Femur (tissue), 1 donor: Measurements from ENCODE around the gene PTPRN2.
A peak's percentile ranks its signal among the peaks of the same experiment; 100 is the strongest.
"Not testable (repeated sequence)": the region's sequence is repeated elsewhere in the genome, so short reads cannot be mapped to it uniquely, and the experiment has no call there.

ENCODE experiments used
- DNase-seq: peaks from one replicate; pipeline ENCODE4 v3.0.0-alpha.2; 2017

Gene PTPRN2

DNA sequence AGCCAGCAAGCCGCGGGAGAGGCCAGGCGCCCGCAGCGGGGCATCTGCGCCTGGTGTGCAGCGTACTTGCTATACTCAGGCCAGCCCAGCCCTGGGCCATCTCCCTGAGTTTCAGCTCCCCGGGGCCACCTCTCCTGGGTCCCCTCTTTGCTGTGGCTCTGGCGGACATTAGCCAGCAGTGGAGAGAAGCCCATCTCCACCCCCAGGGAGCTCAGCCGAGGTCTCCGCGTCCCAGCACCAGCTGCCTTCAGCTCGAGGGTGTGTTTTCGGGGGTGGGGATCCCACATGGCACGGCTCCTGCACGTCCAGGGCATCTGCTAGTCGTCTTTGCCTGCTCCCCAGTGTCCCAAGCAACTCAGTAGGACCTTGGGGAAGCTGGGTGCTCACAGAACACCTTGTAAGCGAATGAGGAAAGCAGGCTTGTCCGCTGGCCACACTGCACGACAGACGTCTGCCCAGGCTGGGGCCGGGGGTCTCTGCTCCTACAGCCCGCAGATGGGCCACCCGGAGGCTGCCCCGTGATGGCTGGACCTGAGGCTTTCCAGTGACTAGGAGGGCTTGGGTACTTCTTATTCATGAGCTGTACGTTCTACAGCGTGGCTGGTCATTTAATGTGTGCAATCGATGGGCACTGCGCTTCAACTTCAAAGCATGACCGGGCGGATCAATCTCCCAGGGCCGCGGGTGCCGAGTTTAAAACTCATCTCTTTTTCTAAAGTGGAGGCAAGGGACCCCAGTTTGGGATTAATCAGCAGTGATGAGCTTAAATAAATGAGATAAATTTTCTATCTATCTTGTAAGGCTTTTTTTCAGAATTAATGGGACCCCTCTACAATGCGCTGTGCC is 795.2 kb downstream of the PTPRN2 start:
- DNase-seq = no peak

DNA sequence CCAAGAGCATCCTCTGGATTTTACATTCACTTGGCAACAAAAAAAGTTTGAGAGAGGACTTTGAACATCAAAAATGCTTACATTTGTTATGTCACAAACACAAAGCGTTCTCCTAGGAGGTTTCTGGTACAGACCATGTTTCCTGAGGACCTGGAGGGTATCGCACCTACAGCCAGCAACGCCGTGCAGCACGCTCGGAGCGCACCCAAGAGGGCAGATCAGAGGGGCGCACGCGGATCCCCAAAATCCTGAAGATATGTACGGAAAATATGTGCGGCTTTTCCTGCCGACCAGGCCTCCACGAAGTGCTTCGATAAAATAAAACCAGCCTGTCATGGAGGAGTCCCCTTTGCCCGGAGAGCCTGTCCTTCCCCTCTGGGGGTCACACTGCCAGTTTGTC is 796.0 kb downstream of the PTPRN2 start:
- no peak for DNase-seq

DNA sequence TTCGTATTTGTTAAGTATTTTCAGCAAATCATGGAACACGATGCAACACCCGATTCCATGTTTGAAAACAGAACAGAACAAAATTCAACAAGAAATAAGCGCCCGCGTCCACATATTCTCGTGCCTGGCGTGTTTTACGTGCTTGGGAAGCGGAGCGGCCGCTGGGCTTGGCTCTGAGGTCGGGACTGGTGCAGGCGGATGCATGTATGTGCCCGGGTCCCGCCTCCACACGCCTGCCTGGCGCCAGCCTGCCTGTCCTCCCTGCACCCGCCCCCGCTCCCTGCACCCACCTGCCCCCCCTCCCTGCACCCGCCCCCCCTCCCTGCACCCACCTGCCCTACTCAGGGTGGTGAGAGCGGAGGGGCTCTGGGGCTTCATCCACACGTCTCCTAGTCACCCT is 796.4 kb downstream of the PTPRN2 start:
- DNase-seq = no peak

DNA sequence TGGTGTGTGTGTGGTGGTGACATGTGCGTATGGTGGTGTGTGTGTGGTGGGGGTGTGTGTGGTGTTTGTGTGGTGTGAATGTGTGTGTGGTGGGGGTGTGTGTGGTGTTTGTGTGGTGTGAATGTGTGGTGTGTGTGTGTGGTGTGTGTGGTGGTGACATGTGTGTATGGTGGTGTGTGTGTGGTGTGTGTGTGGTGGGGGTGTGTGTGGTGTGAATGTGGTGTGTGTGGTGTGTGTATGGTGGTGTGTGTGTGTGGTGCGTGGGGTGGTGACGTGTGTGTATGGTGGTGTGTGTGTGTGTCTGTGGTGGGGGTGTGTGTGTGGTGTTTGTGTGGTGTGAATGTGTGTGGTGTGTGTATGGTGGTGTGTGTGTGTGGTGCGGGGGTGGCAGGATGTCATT is 797.7 kb downstream of the PTPRN2 start:
- no peak for DNase-seq

DNA sequence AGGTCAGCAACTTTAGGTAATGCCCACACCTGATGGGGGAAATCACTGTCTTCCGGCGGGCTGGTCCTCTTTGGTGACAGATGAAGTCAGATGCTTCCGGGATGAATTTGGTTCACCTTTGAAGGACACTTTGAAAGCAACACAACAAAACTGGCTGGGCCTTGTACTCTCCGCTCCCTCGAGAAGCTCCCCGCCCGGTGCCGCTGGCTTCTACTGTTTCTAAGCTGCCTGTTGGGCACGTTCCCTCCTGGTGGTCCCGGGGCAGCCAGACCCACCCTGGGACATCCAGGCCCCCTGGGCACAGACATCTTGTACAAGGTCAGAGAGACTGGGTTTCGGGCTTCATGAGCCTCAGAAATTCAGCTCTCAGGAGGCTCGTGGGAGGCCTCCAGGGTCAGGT is 798.5 kb downstream of the PTPRN2 start:
- DNase-seq = no peak

DNA sequence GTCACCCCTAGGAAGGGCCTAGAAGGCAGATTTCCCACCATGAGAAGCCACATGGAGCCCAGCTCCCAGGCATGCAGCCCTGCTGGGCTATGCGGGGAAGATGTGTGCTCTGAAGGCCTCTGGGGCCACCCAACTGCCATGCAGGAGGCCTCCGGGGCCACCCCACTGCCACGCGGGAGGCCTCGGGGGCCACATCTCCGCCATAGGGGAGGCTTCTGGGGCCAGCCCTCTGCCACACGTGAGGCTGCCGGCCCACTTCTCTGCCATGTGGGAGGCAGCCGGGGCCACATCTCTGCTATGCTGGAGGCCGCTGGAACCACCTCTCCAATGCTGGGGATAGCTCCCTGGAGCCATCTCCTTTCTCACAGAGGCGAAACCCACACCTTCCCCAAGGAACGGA is 799.0 kb downstream of the PTPRN2 start:
- no peak for DNase-seq

DNA sequence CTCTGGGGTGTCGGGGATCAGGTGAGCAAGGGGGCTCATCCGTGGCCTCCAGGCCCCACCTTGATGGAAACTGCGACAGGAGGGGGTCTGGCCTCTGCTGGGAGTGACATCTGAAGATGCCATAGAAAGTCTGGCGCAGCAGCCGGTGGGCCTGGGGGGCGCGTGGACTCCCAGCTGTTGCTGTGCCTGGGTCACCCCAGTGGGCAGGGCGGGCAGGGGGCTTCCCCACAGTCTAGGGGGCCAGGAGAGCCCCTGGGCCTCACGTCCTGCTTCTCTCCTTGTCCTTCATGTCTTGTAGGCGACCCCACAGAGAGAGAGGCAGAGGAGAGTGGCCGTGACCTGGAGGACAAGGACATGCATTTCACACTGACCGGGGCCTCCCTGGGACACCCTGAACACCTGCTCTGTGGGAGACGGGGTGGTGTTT is 800.3 kb downstream of the PTPRN2 start:
- DNase-seq = no peak

DNA sequence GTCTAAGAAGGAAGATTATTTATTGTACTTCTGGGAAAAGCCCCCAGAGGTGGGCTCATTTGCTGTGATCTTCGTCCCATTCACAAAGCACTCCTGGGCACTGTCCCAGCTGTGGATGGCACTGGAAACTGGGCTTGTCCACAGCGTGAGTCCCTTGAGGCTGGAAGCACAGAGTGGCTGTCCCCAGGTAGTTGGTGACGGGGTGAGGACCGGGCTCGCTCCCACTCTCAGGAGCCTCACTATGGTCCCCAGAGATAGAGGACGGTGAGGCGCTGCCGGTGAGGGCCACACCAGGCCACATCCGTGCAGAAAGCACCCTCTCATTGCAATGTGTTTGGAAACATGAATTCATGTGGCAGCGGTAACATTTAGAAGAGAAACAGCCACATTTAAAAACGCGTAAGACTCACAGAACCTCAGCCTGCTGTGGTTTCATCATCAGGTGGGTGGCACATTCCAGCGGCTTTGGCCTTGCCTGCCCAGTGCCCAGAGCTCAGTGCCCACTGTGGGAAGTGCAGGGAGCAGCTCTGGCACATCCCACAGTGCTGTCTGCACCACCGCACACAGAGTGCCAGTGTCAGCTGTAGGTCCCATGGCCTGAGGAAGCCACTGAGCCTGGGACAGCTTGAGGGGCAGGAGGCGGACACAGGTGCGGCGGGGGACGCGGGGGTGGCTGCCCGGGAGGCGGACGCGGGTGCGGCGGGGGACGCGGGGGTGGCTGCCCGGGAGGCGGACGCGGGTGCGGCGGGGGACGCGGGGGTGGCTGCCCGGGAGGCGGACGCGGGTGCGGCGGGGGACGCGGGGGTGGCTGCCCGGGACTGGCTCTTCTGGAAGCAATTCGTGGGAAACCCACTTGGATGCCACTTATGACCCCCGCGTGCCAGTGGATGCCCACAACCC is 801.0 kb downstream of the PTPRN2 start:
- DNase-seq = no peak

DNA sequence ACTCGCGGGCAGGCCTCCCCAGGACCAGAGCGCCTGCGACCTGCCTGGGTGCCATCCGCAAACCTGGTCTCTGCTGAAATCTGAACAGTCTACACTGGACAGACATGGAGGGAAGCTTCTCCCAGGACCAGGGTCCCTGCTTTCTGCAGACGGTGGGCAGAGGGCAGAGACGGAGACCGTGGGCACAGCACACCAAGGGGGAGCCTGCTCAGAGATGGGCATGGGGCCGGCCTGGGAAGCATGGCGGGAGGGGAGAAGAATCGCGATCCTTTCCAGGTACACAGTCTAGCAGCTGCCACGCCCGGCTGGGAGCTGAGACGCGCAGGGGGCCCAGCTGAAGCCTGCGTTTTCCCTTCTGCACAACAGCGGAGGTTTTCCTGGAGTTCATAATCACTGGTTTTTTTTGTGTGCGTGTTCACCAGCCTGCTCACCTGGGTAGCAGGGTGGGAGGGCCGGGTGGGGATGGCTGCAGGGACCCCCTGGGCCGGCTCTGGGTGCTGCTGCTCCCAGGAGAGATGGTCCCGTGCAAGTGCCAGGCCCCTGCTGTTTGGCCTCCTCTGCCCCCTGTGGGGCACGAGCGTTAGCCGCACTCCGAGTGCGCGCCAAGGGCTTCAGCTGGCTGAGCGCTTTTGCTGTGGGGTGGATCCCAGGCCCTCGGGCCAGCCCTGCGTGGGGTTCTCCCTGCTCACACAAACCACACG is 802.0 kb downstream of the PTPRN2 start:
- DNase-seq = no peak

DNA sequence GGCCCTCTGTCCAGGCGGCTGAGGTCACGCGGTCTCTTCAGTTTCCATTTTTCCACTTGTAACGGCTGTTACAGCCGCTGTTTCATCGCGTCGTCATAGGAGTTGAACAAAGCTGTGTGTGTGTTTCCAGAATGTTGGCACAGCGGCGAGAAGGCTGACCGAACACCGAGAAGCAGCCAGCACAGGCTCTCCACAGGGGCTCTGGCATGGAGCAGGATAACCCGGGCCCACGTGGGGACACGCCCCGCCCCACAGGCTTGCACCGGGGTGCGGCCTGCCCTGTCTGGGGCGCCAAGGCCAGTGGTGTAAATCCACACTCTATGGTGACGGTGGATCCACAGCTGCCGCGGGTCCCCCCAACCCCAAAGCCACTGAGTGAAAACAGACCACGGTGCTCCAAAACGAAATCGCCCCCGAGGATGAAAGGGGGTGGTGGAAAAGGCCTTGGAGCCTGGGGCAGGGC is 802.6 kb downstream of the PTPRN2 start:
- DNase-seq = peak; percentile 74

DNA sequence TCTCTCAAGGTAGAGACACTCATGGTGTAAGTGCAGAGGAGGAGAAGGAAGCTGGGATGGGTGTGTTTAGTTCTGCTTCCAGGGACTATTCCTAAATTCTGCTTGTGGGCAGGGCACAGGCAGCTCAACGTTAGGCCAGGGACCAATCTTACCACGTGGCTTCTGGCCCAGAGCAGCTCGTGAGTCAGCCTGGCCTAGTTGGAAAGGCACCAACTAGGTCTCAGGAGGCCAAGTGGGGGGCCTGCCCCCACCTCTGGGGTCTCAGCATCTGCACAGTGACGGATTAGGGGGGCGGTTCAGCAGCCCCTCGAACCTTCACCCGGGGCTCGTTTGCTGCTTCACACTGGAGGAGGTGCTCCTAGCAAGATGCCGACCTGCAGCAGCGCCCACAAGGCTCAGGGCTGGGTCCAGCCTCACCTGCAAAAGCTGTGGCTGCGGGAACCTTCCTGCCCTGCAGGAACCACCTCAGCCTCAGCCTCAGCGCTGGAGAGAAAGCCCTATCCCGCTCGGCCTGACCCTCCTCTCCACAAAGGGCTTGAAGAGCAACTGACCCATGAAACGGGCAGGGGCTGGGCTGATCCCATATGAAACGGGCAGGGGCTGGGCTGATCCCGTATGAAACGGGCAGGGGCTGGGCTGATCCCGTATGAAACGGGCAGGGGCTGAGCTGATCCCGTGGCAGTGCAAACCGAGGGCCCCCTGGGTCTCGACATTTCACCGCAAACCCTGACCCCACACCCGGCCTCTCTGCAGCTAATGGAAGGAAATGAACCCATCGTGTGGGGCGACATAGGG is 803.4 kb downstream of the PTPRN2 start:
- peak; percentile 37 for DNase-seq

DNA sequence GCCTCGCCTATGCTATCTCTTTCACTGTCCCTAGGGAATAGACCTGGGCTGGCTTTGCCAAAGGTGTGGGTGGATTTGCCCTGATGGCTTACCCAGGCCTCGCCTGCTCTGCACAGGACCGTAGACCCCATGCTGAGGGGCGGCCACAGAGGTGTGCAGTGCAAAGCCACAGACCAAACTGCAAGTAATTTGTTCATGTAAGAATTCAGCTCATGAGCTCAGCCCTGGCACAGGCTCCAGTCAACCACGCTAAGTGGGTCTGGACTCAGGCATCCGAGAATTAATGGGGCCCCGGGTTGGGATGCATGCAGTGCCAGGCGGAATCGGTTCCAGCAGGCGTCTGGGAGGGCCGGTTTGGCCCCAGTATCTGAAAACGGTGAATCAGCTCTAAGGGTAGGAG is 805.6 kb downstream of the PTPRN2 start:
- DNase-seq = no peak

DNA sequence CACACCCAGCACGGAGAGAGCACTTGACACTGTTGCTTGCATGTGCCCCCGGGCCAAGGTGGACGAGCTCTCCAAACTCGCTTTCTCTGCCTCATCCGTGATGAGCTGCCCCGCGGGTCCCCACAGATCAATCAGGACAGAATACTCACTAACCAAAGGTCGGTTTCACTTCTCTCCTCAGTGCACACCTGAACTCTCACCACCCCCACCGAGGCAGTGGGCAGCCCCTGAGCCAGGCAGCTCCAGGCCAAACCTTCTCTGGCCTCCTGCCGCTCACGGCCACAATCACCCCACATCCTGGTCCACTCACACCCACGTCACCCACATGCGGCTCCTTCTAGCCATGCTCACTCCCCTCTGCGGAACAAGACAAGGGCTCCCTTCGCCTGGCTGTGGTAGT is 806.9 kb downstream of the PTPRN2 start:
- DNase-seq = no peak

DNA sequence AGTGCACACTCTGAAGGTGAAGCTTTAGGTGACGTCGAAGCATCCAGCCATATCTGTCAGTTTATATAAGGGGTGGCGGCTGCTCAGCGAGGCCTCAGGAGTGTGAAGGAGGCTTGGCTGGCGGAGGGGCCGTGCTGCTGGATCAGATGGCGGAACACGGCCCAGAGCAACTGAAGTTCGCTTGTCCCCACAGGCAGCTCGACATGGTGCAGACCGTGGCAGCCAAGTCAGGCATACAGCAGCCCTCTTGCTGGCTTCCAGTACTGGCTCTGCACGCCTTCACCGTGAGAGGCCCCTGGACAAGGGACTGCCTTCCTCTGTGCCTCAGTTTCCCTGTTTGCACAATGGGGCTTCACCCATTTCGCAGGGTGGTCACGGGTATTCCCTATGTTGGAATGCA is 807.3 kb downstream of the PTPRN2 start:
- DNase-seq = no peak

DNA sequence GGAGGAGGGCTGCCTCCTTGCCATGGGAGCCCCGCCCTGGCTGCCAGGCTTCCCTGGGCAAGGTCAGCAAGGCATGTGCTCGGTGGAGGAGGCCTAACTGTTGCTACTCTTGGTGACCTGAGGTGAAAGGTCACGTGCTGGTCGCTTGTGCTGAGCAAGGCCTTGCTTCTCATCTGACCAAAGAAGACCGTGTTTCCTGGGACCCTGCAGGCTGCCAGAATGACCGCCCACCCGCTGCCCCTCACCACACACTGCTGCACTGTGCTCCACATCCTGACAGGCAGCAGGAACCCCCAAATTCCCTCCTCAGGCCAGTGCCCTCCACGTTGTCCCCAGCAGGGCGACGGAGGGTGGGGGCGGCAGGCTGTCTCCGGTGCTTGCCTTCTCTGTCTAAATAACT is 808.4 kb downstream of the PTPRN2 start:
- no peak for DNase-seq

DNA sequence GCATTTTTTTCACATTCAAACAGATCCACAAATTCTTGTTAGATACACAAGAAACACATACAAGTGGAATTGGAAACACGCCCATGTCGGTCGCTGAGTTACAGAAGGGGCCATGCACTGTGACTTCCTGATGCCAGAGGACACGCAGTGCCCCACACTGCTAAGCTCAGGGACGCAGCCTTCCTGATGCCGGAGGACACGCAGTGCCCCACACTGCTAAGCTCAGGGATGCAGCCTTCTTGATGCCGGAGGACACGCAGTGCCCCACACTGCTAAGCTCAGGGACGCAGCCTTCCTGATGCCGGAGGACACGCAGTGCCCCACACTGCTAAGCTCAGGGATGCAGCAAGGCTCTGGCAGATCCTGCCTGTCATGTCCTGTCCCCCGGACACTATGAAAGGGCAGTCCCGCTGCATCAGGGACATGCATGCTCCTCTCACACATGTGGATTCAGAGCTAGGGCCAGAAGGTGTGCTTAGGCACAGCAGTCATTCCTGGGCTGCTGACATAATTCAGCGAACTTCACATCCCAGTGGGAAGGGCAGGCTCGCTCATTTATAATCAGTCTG is 810.3 kb downstream of the PTPRN2 start:
- DNase-seq = not testable (repeated sequence)

DNA sequence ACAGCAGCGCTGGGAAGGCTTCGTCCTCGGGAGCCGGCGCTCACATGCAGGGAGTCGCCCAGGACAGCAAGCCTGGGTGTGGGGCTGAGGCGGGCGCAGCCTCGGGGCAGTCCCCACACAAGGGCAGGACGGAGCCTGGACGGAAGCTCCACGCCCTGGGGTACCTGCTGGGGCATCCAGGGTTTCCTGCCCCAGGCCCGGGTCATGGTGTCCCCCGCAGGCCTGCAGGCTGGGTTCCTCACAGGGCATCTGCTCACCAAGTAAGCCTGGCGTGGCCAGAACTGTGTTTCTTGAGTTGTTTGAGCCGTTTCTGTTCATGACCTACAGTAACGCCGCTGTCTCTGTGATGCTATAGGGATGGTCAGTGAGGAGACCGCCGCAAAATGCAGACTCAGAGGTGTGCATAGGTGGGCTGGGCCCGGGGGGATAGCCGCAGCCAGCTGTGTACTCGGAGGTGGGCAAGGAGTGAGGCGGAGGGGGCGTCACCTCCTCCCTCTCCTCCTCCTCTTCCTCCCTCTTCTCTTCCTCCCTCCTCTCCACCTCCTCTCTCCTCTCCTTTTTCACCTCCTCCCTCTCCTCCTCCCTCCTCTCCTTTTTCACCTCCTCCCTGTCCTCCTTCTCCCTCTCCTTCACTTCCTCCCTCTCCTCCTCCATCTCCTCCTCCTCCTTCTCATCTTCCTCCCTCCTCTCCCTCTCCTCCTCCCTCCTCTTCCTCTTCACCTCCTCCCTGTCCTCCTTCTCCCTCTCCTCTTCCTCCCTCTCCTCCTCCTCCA is 811.9 kb downstream of the PTPRN2 start:
- no peak for DNase-seq

DNA sequence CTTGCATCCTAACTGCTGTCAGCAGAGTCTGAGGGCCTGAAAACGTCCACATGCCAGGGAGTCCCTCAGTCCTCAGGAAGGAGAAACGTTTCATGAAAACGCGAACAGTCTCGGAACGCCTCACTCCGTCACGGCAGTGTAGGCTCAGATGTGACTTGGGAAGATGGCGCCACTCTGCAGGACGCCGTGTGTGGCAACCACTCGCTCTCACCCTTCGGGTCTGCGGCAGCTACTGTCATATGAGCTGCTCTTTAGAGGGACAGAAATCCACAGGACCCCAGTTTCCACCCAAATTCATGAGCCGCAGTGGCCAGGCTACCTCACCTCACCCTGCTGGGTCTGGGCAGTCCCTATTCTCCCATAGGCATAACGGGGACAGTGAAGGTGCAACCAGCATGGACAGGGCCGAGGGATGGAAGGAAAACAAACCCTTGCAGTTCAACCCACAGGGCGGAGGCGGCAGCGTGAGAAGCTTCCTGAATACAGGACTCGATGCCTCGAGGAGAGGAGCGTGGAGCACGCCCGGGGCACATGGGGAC is 812.5 kb downstream of the PTPRN2 start:
- no peak for DNase-seq

DNA sequence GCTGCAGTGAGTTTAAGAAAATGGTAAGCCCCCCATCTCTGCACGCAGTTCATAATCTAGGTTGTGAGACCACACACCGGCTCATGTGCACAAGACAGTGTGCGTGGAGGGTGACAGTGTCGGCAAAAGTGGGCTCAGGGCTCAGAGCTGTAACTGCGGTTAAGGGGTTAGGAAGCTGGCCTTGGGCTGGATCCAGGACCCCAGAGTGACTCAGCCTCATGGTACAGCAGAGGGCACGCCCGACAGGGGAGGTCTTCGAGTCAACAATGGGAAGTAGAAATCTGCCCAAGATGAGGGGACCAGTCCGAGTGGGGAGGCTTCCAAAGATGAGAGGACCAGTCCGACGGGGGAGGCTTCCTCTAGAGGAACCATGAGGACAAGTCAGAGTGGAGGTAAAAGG is 813.1 kb downstream of the PTPRN2 start:
- DNase-seq = no peak

DNA sequence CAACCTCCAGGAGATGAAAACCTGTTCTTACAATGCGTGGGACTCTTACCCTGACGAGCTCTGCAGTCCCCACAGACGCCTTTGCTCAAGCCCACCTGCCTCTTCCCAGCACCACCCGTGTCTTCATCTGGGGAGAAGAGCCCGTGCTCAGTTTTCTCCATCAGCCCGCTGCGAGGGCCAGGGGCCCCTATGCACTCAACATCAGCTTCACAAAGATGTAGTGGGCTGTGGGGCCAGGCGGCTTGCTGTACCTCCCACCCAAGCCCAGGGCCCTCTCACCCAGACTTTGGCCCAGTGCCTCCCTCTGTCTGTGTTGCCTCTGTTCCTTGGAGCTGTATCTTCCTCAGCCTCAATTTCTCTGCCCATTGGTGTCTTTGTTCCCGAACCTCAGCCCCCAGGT is 814.3 kb downstream of the PTPRN2 start:
- DNase-seq = no peak
